SH-SY5Y (cell line): Measurements from ENCODE around the gene OTOGL.

ENCODE experiments used
- GATA2 ChIP-seq: IDR thresholded peaks from 2 replicates; pipeline ENCODE4 v1.6.1; 2011; ENCODE audit warnings: mild to moderate bottlenecking, low read depth, low read length
- GATA3 ChIP-seq: IDR thresholded peaks from 2 replicates; pipeline ENCODE4 v1.6.1; 2011; ENCODE audit warnings: low read depth, mild to moderate bottlenecking, low read length, moderate library complexity

The OTOGL gene

GRCh38 chr12:80264891-80265290 lies 165.6 kb downstream of the OTOGL start:
- TF ChIP-seq GATA3 = no peak
- no peak for TF ChIP-seq GATA2

GRCh38 chr12:80268924-80269749 lies 169.8 kb downstream of the OTOGL start:
- no peak for TF ChIP-seq GATA3

- TF ChIP-seq GATA2 (no peak), GATA3 (no peak)
Measured at GRCh38 chr12:80269803-80270552, 170.6 kb downstream of the OTOGL start.

- TF ChIP-seq GATA3 (no peak), GATA2 (no peak)
Measured at GRCh38 chr12:80271780-80272179, 172.4 kb downstream of the OTOGL start.

GRCh38 chr12:80272387-80272915 lies 173.1 kb downstream of the OTOGL start:
- no peak for TF ChIP-seq GATA3
- TF ChIP-seq GATA2 = no peak

- TF ChIP-seq GATA2 (no peak), GATA3 (no peak)
Measured at GRCh38 chr12:80273144-80273543, 173.8 kb downstream of the OTOGL start.

- TF ChIP-seq GATA2 (no peak), GATA3 (no peak)
Measured at GRCh38 chr12:80277732-80278131, 178.4 kb downstream of the OTOGL start.

GRCh38 chr12:80282226-80282625 lies 182.9 kb downstream of the OTOGL start:
- TF ChIP-seq GATA2 (no peak), GATA3 (no peak)

GRCh38 chr12:80282761-80283160 lies 183.4 kb downstream of the OTOGL start:
- TF ChIP-seq GATA2 = no peak
- TF ChIP-seq GATA3 = no peak

GRCh38 chr12:80291108-80291754 lies 191.9 kb downstream of the OTOGL start:
- TF ChIP-seq GATA3 (no peak), GATA2 (no peak)

- TF ChIP-seq GATA2 (no peak), GATA3 (no peak)
Measured at GRCh38 chr12:80293347-80293746, 194.0 kb downstream of the OTOGL start.

GRCh38 chr12:80293759-80294158 lies 194.4 kb downstream of the OTOGL start:
- TF ChIP-seq GATA3 (no peak), GATA2 (no peak)

GRCh38 chr12:80299219-80299618 lies 199.9 kb downstream of the OTOGL start:
- no peak for TF ChIP-seq GATA3
- TF ChIP-seq GATA2 = no peak

GRCh38 chr12:80299976-80300375 lies 200.6 kb downstream of the OTOGL start:
- TF ChIP-seq GATA3 = no peak
- no peak for TF ChIP-seq GATA2
